Prostate gland (tissue), 2 donors: ENCODE results near the gene ANO6.

ENCODE experiments used
- CTCF ChIP-seq, 4 experiments: fragments of 200-600 bp in 2 of 4; fragments of 450-650 bp in 2 of 4; sonication (generic) in 2 of 4; IDR thresholded peaks; 1 replicate in 3 of 4; 2 replicates in 1 of 4; pipeline ENCODE4 v1.5.1; 2016 to 2019; ENCODE audit warnings: antibody characterized with exemption in 4 of 4, mild to moderate bottlenecking in 2 of 4, moderate library complexity in 2 of 4
- POLR2AphosphoS5 ChIP-seq: sonication (generic); formaldehyde crosslinking; IDR thresholded peaks from one replicate; pipeline ENCODE4 v1.6.1; 2017; ENCODE audit warnings: antibody characterized with exemption

DNA sequence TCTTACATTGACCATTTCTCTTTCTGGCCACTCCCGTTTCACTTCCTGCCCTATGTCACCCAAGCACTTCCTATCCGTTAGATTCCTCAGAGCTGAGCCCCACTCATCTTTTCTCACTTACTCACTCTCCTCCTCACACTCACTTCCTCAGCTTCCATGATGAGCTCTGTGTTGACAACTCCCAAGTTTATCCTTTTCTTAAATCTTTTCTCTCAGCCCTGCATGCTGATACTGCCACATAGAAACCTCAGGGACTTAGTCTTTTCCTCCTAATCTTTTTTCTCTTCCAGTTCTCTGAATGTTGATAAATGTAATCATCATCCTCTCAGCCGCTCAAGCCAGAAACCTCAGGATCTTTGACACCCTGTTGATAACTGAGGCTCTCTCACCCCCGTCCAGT, 99.6 kb downstream of the ANO6 start:
- no peak for TF ChIP-seq CTCF (IDR thresholded peaks at IDR 0.05)
- TF ChIP-seq POLR2AphosphoS5 = no peak
